ENCODE data around the gene TASP1.

Gene TASP1

GRCh38 chr20:13340088-13340487, 298.6 kb downstream of the TASP1 start:
- Histone ChIP-seq H3K9me3 (ENCODE audit: insufficient read depth, low read length) (no peaks in the 10 kb centered on the region), H3K4me3 (ENCODE audit: insufficient read depth, low read length, poor library complexity, severe bottlenecking) (no peak overlapping the region), H3K79me2 (ENCODE audit: insufficient read depth, low read length) (no peaks in the 10 kb centered on the region), H3K27me3 (ENCODE audit: low read length) (no peaks in the 10 kb centered on the region), H3K36me3 (ENCODE audit: low read length) (no peaks in the 10 kb centered on the region), H3K4me2 (ENCODE audit: low read depth, low read length, poor library complexity, severe bottlenecking) (no peak overlapping the region), H2AFZ (ENCODE audit: low read depth, low read length, severe bottlenecking) (no peak overlapping the region), H4K20me1 (ENCODE audit: low read depth, low read length) (no peaks in the 10 kb centered on the region), H3K9ac (ENCODE audit: low read length) (no peak overlapping the region), H3K27ac (ENCODE audit: low read depth, low read length) (no peak overlapping the region), H3K9me2 (replicated peaks; ENCODE audit: insufficient read depth, low read length) (no peaks in the 10 kb centered on the region), H3F3A (ENCODE audit: insufficient read depth) (no peaks in the 10 kb centered on the region)
- no peak for TF ChIP-seq EZH2phosphoT487 (conservative IDR thresholded peaks at IDR 0.05; ENCODE audit: low read length)
- TF ChIP-seq, protein P1, sequence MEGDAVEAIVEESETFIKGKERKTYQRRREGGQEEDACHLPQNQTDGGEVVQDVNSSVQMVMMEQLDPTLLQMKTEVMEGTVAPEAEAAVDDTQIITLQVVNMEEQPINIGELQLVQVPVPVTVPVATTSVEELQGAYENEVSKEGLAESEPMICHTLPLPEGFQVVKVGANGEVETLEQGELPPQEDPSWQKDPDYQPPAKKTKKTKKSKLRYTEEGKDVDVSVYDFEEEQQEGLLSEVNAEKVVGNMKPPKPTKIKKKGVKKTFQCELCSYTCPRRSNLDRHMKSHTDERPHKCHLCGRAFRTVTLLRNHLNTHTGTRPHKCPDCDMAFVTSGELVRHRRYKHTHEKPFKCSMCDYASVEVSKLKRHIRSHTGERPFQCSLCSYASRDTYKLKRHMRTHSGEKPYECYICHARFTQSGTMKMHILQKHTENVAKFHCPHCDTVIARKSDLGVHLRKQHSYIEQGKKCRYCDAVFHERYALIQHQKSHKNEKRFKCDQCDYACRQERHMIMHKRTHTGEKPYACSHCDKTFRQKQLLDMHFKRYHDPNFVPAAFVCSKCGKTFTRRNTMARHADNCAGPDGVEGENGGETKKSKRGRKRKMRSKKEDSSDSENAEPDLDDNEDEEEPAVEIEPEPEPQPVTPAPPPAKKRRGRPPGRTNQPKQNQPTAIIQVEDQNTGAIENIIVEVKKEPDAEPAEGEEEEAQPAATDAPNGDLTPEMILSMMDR (IDR thresholded peaks at IDR 0.05; ENCODE audit: insufficient read depth, low read length, poor library complexity, severe bottlenecking) = no peak
